Activated CD4-positive, alpha-beta T cell treated with anti-CD3 and anti-CD28 coated beads for 36 hours (primary cell): ENCODE results near the gene RBM34. TPM values are rescaled to one million over a fixed set of nuclear protein-coding genes. Genes with fewer than 3 reads are reported as not detected.

Experiments
- ATAC-seq: fragments of 200-7000 bp; cut with Tn5 transposase; one replicate; pipeline ENCODE4 v1.10.0; 2021; ENCODE audit warnings: mild to moderate bottlenecking, moderate library complexity
- CTCF ChIA-PET: fragments of 350-600 bp; sonication (Branson Sonifier 250); formaldehyde crosslinking; loops from one replicate; lab custom pipeline; 2021; ENCODE audit warnings: antibody characterized with exemption; lab: Charles Lee
- POLR2A ChIA-PET: fragments of 350-600 bp; sonication (Branson Sonifier 250); formaldehyde crosslinking; loops from one replicate; lab custom pipeline; 2021; ENCODE audit warnings: antibody characterized with exemption, inconsistent platforms; lab: Charles Lee
- DNase-seq: peaks from one replicate; pipeline ENCODE4 v3.0.0-alpha.2; 2020
- H3K27ac Mint-ChIP-seq: one replicate; pipeline ENCODE4 v1.8.0; 2021; ENCODE audit warnings: mixed read lengths
- H3K27me3 Mint-ChIP-seq: one replicate; pipeline ENCODE4 v1.8.0; 2021; ENCODE audit warnings: mixed read lengths
- H3K36me3 Mint-ChIP-seq: one replicate; pipeline ENCODE4 v1.8.0; 2021; ENCODE audit warnings: low read depth, mixed read lengths
- H3K4me1 Mint-ChIP-seq: one replicate; pipeline ENCODE4 v1.8.0; 2021; ENCODE audit warnings: mixed read lengths
- H3K4me3 Mint-ChIP-seq: one replicate; pipeline ENCODE4 v1.8.0; 2021; ENCODE audit warnings: mild to moderate bottlenecking, moderate library complexity, mixed read lengths
- H3K9me3 Mint-ChIP-seq: one replicate; pipeline ENCODE4 v1.8.0; 2021; ENCODE audit warnings: low read depth, mixed read lengths
- intact Hi-C, 2 experiments: fragments of 100-400 bp; cut with DNase I in 1 of 2; cut with micrococcal nuclease in 1 of 2; formaldehyde crosslinking; loops; one replicate each; pipeline versions ENCODE4 v1.14.2 to v1.15.1; 2022 to 2024; cut with DNase I, micrococcal nuclease
- total RNA-seq, 2 experiments: library from RNA; stranded (reverse); gene quantifications; one replicate each; pipeline ENCODE4 v1.2.3, GENCODE V29; 2021

RBM34 gene
- total RNA-seq, 2 experiments from 2014 or later, result 126 to 154 TPM

DNA sequence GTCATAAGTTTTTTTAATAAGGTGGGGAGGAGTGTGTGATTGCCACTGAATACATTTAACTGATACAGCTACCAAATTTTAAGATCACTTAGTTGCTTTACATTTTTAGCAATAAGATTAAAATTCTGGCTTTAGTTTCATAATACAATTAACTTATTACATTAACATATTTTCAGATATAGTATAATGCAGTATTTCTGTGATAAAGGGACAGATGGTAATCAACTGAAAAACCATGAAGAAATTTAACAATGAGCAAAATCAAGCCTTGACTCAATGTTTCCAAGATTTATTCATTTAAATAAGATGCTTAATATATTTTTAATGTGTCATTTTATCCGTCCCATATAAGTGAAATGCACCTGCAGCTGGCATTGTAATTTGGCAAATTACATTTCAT lies 36.4 kb downstream of the RBM34 start:
- Mint-ChIP-seq H3K27ac (peak overlapping the region; percentile 81), H3K4me3 (peak overlapping the region; percentile 31), H3K9me3 (no peaks in the 10 kb centered on the region), H3K4me1 (peaks cover 52% of the 10 kb centered on the region), H3K27me3 (no peaks in the 10 kb centered on the region), H3K36me3 (peaks cover 56% of the 10 kb centered on the region)
- ChIA-PET POLR2A (no interaction called here), CTCF (interaction anchor here (0.6 to 2.5 kb wide), 3 partner anchors 14 to 292 kb away, joined by 3 to 6 read pairs (median 5); no protein-coding TSS in a partner anchor)
- intact Hi-C loops, result loop anchor here in 1 of 2 experiments (1.0 to 5.0 kb wide), 2 partner anchors 20 to 733 kb away; no protein-coding TSS in a partner anchor
- ATAC-seq, result no peak
- DNase-seq, result no peak

DNA sequence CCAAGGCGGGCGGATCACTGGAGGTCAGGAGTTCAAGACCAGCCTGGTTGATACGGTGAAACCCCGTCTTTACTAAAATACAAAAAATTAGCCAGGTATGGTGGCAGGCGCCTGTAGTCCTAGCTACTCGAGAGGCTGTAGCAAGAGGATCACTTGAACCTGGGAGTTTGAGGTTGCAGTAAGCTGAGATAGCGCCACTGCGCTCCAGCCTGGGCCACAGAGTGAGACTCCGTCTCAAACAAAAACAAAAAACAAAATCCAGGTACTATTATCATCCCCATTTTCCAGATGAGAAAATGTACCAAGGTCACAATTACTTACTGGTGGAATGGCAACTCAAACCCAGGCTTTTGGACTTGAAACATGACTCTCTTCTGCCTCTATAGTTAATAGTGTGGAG lies 36.9 kb downstream of the RBM34 start:
- H3K27ac Mint-ChIP-seq, result peak overlapping the region; percentile 81
- intact Hi-C loops, result loop anchor here in 1 of 2 experiments (1.0 kb wide), 1 partner anchor 20 kb away; no protein-coding TSS in a partner anchor
- peak overlapping the region; percentile 31 for H3K4me3 Mint-ChIP-seq
- H3K4me1 Mint-ChIP-seq, result peaks cover 51% of the 10 kb centered on the region
- H3K36me3 Mint-ChIP-seq, result peaks cover 62% of the 10 kb centered on the region
- POLR2A ChIA-PET, result interaction anchor here (0.6 kb wide), 1 partner anchor 12 kb away, joined by 3 read pairs; no protein-coding TSS in a partner anchor
- CTCF ChIA-PET, result interaction anchor here (0.6 to 2.5 kb wide), 4 partner anchors 15 to 293 kb away, joined by 3 to 6 read pairs (median 4); no protein-coding TSS in a partner anchor
- DNase-seq (no peak), ATAC-seq (no peak)
- H3K27me3 Mint-ChIP-seq, result no peaks in the 10 kb centered on the region
- no peaks in the 10 kb centered on the region for H3K9me3 Mint-ChIP-seq

DNA sequence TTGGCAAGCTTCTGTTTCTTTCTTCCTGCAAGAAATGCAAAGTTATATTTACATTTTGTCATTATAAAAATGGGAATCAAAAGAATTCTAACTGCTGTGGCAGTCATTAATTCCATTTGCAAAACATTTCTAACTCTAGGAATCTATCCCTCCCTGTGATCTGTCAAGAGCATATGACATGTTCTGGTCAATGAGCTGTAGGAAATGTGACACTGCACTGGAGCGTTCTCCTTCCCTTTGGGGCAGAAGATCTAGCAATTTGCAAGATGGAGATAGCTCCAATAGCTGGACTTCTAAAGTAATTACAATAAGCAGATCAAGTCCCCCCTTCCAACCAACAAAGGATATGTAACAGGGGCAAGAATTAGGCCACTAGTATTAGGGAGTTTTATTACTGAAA lies 38.7 kb downstream of the RBM34 start:
- Mint-ChIP-seq H3K4me1 (peaks cover 49% of the 10 kb centered on the region), H3K27me3 (no peaks in the 10 kb centered on the region), H3K36me3 (peaks cover 65% of the 10 kb centered on the region), H3K9me3 (no peaks in the 10 kb centered on the region), H3K4me3 (no peak overlapping the region), H3K27ac (peak overlapping the region; percentile 17)
- POLR2A ChIA-PET, result interaction anchor here (0.9 to 3.3 kb wide), 3 partner anchors 14 to 864 kb away, joined by 3 to 16 read pairs (median 3); no protein-coding TSS in a partner anchor
- ATAC-seq (no peak), DNase-seq (no peak)
- CTCF ChIA-PET, result interaction anchor here (1.1 to 4.3 kb wide), 7 partner anchors 9 to 293 kb away, joined by 3 to 46 read pairs (median 4); no protein-coding TSS in a partner anchor
- intact Hi-C loops, result no loop called here

DNA sequence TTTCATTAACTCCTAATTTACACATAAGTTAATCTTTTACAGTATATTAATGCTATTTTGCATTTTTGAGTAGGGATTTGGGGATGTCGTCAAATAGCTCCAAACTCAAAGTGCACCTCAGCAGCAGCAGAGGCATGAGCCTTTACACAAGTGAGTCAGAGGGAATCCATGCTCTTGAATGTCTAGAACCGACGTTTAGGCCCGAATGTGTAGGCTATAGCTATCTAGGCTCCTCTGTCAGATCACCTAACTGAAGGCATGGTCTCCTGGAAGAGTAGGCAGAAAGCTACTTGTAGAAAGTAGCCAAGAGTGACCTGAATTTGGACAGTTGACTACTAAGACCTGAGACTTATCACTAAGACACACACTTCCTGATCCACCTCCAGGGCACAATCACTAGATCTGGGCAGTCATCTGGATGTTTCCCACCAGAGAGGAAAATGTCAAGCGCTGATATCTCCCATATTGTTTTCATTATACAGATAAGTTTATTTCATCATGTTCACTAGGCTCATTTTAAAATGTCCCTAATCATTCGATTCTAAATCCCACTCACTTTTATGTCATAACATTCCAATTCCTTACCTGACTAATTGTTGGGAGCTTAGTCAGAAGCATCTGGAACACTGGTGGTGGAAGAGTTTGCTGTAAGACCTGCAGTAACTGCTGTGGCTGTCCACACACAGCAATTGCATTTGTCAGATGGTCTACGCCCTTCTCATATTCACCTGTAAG lies 47.7 kb downstream of the RBM34 start:
- Mint-ChIP-seq H3K4me1 (peaks cover 6% of the 10 kb centered on the region), H3K4me3 (no peak overlapping the region), H3K36me3 (peaks cover 67% of the 10 kb centered on the region), H3K27me3 (no peaks in the 10 kb centered on the region), H3K9me3 (no peaks in the 10 kb centered on the region), H3K27ac (no peak overlapping the region)
- ATAC-seq (no peak), DNase-seq (no peak)
- ChIA-PET POLR2A (no interaction called here), CTCF (interaction anchor here (1.1 to 1.3 kb wide), 4 partner anchors 9 to 20 kb away, joined by 3 to 6 read pairs (median 4); no protein-coding TSS in a partner anchor)
- intact Hi-C loops, result loop anchor here in 1 of 2 experiments (5.0 kb wide), 1 partner anchor 39 kb away; no protein-coding TSS in a partner anchor

DNA sequence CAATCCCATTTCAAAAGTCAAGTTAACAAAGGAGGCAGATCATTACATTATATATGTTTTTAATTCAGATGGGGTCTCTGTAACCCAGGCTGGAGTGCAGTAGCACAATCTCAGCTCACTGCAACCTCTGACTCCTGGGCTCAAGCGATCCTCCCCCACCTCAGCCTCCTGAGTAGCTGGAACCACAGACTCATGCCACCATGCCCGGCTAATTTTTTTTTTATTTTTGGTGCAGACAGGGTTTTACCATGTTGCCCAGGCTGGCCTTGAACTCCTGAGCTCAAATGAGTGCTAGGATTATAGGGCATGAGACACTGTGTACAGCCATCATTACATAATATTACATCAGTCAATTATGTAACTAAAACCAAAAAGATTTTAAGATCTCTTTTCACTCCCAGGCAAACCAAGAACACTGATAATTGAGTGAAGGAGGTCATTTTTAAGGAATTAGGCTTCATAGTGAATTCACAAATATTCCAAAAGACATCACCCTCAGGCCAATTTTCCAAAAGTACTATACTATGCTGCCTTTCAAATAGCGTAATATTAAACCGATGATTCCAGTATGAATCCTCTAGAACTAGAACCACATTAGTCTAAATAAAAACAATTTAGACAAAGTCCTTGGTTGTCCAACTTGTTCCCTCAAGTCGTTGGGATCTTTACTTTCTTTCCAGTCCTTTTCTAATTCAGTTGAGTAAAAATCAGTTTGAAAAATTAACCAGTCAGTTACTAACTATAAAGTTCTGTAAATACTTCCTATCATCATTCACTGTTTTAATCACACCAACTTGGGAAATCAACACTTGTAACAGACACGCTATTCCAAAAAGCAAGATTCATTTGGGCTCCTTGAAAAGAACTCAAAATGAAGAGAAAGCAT lies 48.5 kb downstream of the RBM34 start:
- ChIA-PET POLR2A (interaction anchor here (0.7 kb wide), 1 partner anchor 11 kb away, joined by 3 read pairs; no protein-coding TSS in a partner anchor), CTCF (interaction anchor here (1.1 to 1.3 kb wide), 2 partner anchors 8 to 19 kb away, joined by 3 to 5 read pairs; no protein-coding TSS in a partner anchor)
- H3K27ac Mint-ChIP-seq, result no peak overlapping the region
- intact Hi-C loops, result loop anchor here in 1 of 2 experiments (5.0 kb wide), 1 partner anchor 40 kb away; no protein-coding TSS in a partner anchor
- peaks cover 62% of the 10 kb centered on the region for H3K36me3 Mint-ChIP-seq
- DNase-seq, result no peak
- H3K4me3 Mint-ChIP-seq, result no peak overlapping the region
- no peak for ATAC-seq
- no peaks in the 10 kb centered on the region for H3K9me3 Mint-ChIP-seq
- peaks cover 6% of the 10 kb centered on the region for H3K4me1 Mint-ChIP-seq
- no peaks in the 10 kb centered on the region for H3K27me3 Mint-ChIP-seq

DNA sequence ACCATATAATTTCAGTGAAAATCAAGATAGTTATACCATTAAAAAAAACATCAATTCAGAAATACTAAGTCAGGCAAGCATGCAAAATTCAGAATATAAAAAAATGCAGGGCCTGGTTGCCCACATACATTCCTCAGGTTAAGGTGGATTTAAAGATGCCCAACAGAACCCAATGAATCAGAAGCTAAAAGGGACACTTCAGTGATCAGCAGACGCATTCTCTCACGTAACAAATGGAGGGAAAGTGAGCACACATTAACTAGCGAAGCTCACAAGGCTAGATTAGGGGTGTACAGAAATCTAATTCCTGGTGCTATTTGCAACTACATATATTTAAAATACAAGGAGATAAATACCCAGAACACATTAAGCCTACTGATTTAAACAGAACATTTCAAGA lies 49.9 kb downstream of the RBM34 start:
- ChIA-PET CTCF (interaction anchor here (1.5 kb wide), 1 partner anchor 11 kb away, joined by 4 read pairs; no protein-coding TSS in a partner anchor), POLR2A (no interaction called here)
- Mint-ChIP-seq H3K27ac (peak overlapping the region; percentile 52), H3K4me3 (no peak overlapping the region), H3K4me1 (peaks cover 16% of the 10 kb centered on the region), H3K9me3 (no peaks in the 10 kb centered on the region), H3K36me3 (peaks cover 67% of the 10 kb centered on the region), H3K27me3 (no peaks in the 10 kb centered on the region)
- DNase-seq (no peak), ATAC-seq (no peak)
- intact Hi-C loops, result loop anchor here in 1 of 2 experiments (5.0 kb wide), 1 partner anchor 41 kb away; no protein-coding TSS in a partner anchor

DNA sequence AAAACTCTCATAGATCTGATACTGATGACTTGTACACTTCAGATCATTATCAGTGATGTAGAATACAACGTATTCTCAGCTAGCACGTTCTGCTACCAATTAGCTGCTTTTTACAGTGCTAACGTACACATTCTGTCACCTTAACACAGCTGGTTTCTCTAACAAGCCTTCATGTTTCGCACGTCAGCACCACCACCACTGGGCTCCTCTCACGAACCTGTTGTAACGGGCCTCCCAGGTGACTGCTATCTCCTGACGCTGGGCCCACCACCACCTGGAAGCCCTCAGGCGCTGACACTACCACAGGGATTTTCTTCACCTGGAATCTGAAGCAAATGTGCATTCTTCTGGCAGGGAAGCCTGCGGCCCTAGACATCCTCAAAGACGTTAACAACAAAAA lies 52.2 kb downstream of the RBM34 start:
- no peaks in the 10 kb centered on the region for H3K9me3 Mint-ChIP-seq
- H3K27ac Mint-ChIP-seq, result no peak overlapping the region
- POLR2A ChIA-PET, result interaction anchor here (0.6 to 3.6 kb wide), 3 partner anchors 12 to 63 kb away, joined by 3 to 16 read pairs (median 3); partner anchors contain the start of gene TOMM20
- ATAC-seq (no peak), DNase-seq (no peak)
- H3K27me3 Mint-ChIP-seq, result peaks cover under 1% of the 10 kb centered on the region
- intact Hi-C loops, result no loop called here
- H3K36me3 Mint-ChIP-seq, result peaks cover 60% of the 10 kb centered on the region
- H3K4me1 Mint-ChIP-seq, result peaks cover 34% of the 10 kb centered on the region
- CTCF ChIA-PET, result interaction anchor here (7.3 to 7.8 kb wide), 2 partner anchors 12 to 307 kb away, joined by 46 to 57 read pairs; no protein-coding TSS in a partner anchor
- H3K4me3 Mint-ChIP-seq, result no peak overlapping the region

DNA sequence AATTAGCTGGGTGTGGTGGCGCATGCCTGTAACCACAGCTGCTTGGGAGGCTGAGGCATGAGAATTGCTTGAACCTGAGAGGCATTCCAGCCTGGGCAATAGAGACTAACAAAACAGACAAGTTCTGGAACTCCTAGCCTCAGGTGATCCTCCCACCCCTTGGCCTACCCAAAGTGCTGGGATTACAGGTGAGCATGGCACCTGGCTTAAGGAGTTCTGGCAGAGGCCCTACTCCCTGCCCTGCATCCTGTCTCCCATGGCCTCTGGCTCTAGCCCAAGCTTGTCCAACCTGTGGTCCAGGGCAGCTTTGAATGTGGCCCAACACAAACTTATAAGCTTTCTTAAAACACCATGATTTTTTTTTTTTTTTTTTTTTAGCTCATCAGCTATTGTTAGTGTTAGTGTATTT lies 52.9 kb downstream of the RBM34 start:
- intact Hi-C loops, result no loop called here
- H3K9me3 Mint-ChIP-seq, result no peaks in the 10 kb centered on the region
- CTCF ChIA-PET, result interaction anchor here (0.7 to 7.8 kb wide), 4 partner anchors 12 to 623 kb away, joined by 3 to 57 read pairs (median 44); no protein-coding TSS in a partner anchor
- H3K27ac Mint-ChIP-seq, result no peak overlapping the region
- H3K36me3 Mint-ChIP-seq, result peaks cover 53% of the 10 kb centered on the region
- H3K4me1 Mint-ChIP-seq, result peaks cover 37% of the 10 kb centered on the region
- no peak overlapping the region for H3K4me3 Mint-ChIP-seq
- DNase-seq (no peak), ATAC-seq (no peak)
- POLR2A ChIA-PET, result interaction anchor here (0.6 to 3.6 kb wide), 5 partner anchors 13 to 124 kb away, joined by 3 to 16 read pairs (median 3); partner anchors contain the start of gene RBM34
- H3K27me3 Mint-ChIP-seq, result peaks cover 2% of the 10 kb centered on the region

DNA sequence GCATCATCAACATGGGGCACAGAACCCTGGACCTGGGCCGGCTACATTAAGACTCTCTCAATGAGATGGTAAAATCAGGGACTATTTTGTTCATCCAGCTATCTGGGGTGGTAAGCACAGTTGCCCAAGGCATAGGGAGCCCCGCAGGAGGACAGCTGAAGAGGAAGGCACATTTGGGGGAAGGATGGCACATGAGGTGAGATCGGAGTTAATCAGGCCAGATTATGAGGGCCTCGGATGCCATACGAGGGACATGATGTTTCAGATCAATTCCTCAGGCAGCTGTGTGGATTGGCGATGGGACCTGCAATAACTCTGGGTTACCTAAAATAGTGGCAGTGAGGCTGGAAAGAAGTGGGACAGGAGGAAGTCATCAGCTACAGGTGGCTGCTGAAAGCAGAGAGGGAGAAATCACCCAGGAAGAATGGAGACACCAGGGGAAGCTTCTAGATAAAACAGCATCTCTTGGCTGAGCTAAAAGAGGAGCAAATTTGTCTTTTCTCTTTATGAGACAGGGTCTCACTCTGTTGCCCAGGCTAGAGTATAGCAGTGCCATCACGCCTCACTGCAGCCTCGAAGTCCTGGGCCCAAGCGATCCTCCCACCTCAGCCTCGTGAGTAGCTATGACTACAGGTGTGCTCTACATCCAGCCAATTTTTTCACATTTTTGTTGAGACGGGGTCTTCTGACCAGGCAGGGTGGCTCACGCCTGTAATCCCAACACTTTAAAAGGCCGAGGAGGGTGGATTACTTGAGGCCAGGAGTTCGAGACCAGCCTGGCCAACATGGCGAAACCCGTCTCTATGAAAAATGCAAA lies 53.5 kb downstream of the RBM34 start:
- Mint-ChIP-seq H3K9me3 (no peaks in the 10 kb centered on the region), H3K4me3 (no peak overlapping the region), H3K4me1 (peaks cover 42% of the 10 kb centered on the region), H3K27me3 (peaks cover 2% of the 10 kb centered on the region), H3K27ac (no peak overlapping the region), H3K36me3 (peaks cover 47% of the 10 kb centered on the region)
- CTCF ChIA-PET, result interaction anchor here (0.7 to 7.8 kb wide), 5 partner anchors 13 to 623 kb away, joined by 3 to 57 read pairs (median 41); no protein-coding TSS in a partner anchor
- no peak for DNase-seq
- intact Hi-C loops, result no loop called here
- POLR2A ChIA-PET, result interaction anchor here (0.6 to 3.6 kb wide), 8 partner anchors 14 to 139 kb away, joined by 3 to 16 read pairs (median 3); partner anchors contain the start of gene RBM34
- no peak for ATAC-seq
